K562 (cell line): Measurements from ENCODE around the gene GLMP. TPM values are rescaled to one million over a fixed set of nuclear protein-coding genes. Genes with fewer than 3 reads are reported as not detected.

Experiments
- CBX2 ChIP-seq: fragments of 200-600 bp; sonication (generic); IDR thresholded peaks from one replicate; pipeline ENCODE4 v1.6.1; 2012; ENCODE audit warnings: mild to moderate bottlenecking, low read length, inconsistent platforms; ENCODE audit not compliant: insufficient read depth, poor library complexity, severe bottlenecking
- CREM ChIP-seq: IDR thresholded peaks from 2 replicates; pipeline ENCODE4 v1.6.1; 2014; ENCODE audit warnings: antibody characterized with exemption, low read depth
- DDX20 ChIP-seq: fragments of 450-650 bp; IDR thresholded peaks from 2 replicates; pipeline ENCODE4 v1.6.1; 2016; ENCODE audit warnings: missing genetic modification characterization, low read depth, mild to moderate bottlenecking, missing compliant biosample characterization, moderate library complexity
- DNMT1 ChIP-seq: fragments of 450-650 bp; IDR thresholded peaks from 2 replicates; pipeline ENCODE4 v1.6.1; 2016; ENCODE audit warnings: antibody characterized with exemption, mild to moderate bottlenecking
- MYNN ChIP-seq, 2 experiments: sonication (generic); formaldehyde crosslinking in 1 of 2; IDR thresholded peaks; 2 replicates each; pipeline versions ENCODE4 v1.5.0 to v1.6.1; 2016 to 2020; ENCODE audit warnings: antibody characterized with exemption in 1 of 2, missing genetic modification reagents in 1 of 2
- PML ChIP-seq: IDR thresholded peaks from 2 replicates; pipeline ENCODE4 v1.6.1; 2012; ENCODE audit warnings: low read length, inconsistent platforms
- STAT5B ChIP-seq: fragments of 250-450 bp; sonication (Bioruptor Pico); IDR thresholded peaks from 2 replicates; pipeline ENCODE4 v1.8.0; 2021; ENCODE audit warnings: mild to moderate bottlenecking, inconsistent platforms
- ZNF354B ChIP-seq: fragments of 250-450 bp; sonication (Bioruptor Pico); IDR thresholded peaks from 2 replicates; pipeline ENCODE4 v1.4.0; 2020
- ZNF830 ChIP-seq: fragments of 250-450 bp; sonication (Bioruptor Pico); IDR thresholded peaks from 2 replicates; pipeline ENCODE4 v1.5.0; 2021; ENCODE audit warnings: mild to moderate bottlenecking
- polyA plus RNA-seq, 8 experiments: library from polyadenylated mRNA; depleted of rRNA in 4 of 8; stranded (reverse) in 5 of 8; unstranded in 3 of 8; fragments of >200 nt; fragmentation: Nextera tagmentation in 2 of 8; fragmentation: Illumina TruSeq in 1 of 8; extraction: Ambion mirVana in 2 of 8; extraction: Trizol in 1 of 8; gene quantifications; 2 replicates each; pipeline versions ENCODE4 v1.2.1 to v1.2.3, GENCODE V29; 2011 to 2014; ENCODE audit warnings: inconsistent platforms in 1 of 8, missing spikeins in 1 of 8
- total RNA-seq, 7 experiments: library from RNA; depleted of rRNA in 6 of 7; stranded (reverse); fragments of >200 nt in 6 of 7; fragmentation: Illumina TruSeq in 2 of 7; extraction: Trizol in 2 of 7; gene quantifications; 2 replicates each; pipeline versions ENCODE4 v1.2.1 to v1.2.3, GENCODE V29; 2011 to 2021; ENCODE audit warnings: low replicate concordance in 1 of 7
- TF ChIP-seq, protein P1 (sequence below): fragments of 450-650 bp; IDR thresholded peaks from 2 replicates; pipeline ENCODE4 v1.6.1; 2016; ENCODE audit warnings: mild to moderate bottlenecking, moderate library complexity
- TF ChIP-seq, protein P2 (sequence below): fragments of 200-800 bp; sonication (Bioruptor generic); IDR thresholded peaks from 2 replicates; pipeline ENCODE4 v1.6.1; 2016; ENCODE audit warnings: missing genetic modification characterization, missing compliant biosample characterization

GLMP gene
- total and polyA plus RNA-seq, 9 of the 15 experiments (the other 6 are each of a cell fraction or from before 2014, with no cell fraction given), result 8.3 to 28.2 (median 22.4) TPM

DNA sequence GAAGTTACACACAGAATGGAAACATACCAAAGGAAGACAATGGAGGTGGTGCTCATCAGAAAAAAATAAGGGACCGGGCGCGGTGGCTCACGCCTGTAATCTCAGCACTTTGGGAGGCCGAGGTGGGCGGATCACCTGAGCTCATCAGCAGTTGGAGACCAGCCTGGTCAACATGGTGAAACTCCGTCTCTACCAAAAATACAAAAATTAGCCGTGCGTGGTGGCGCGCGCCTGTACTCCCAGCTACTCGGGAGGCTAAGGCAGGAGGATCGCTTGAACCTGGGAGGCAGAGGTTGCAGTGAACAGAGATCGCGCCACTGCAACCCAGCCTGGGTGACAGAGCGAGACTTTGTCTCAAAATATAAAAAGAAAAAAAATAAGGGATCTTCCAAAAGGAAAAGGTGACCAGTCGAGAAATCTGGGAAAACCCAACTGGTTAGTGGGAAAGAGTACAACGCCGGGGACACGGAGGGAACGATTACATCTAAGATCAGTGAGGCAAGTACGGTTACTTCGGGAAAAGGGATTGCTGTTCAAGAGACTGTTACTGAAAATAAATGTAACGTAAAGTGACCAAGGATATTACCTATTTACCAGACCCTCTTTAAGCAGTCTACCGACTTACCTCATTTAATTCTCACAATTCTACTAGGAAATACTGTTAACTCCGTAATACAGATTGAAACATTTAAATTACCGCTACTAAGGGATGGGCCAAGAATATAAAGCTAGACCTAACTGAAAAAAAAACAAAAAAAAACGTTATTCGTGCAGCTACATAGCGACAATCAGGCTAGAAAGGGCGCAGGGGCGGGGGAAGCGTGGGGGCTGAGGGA, 41.8 kb upstream of the GLMP start (continued):
- TF ChIP-seq, protein P1, sequence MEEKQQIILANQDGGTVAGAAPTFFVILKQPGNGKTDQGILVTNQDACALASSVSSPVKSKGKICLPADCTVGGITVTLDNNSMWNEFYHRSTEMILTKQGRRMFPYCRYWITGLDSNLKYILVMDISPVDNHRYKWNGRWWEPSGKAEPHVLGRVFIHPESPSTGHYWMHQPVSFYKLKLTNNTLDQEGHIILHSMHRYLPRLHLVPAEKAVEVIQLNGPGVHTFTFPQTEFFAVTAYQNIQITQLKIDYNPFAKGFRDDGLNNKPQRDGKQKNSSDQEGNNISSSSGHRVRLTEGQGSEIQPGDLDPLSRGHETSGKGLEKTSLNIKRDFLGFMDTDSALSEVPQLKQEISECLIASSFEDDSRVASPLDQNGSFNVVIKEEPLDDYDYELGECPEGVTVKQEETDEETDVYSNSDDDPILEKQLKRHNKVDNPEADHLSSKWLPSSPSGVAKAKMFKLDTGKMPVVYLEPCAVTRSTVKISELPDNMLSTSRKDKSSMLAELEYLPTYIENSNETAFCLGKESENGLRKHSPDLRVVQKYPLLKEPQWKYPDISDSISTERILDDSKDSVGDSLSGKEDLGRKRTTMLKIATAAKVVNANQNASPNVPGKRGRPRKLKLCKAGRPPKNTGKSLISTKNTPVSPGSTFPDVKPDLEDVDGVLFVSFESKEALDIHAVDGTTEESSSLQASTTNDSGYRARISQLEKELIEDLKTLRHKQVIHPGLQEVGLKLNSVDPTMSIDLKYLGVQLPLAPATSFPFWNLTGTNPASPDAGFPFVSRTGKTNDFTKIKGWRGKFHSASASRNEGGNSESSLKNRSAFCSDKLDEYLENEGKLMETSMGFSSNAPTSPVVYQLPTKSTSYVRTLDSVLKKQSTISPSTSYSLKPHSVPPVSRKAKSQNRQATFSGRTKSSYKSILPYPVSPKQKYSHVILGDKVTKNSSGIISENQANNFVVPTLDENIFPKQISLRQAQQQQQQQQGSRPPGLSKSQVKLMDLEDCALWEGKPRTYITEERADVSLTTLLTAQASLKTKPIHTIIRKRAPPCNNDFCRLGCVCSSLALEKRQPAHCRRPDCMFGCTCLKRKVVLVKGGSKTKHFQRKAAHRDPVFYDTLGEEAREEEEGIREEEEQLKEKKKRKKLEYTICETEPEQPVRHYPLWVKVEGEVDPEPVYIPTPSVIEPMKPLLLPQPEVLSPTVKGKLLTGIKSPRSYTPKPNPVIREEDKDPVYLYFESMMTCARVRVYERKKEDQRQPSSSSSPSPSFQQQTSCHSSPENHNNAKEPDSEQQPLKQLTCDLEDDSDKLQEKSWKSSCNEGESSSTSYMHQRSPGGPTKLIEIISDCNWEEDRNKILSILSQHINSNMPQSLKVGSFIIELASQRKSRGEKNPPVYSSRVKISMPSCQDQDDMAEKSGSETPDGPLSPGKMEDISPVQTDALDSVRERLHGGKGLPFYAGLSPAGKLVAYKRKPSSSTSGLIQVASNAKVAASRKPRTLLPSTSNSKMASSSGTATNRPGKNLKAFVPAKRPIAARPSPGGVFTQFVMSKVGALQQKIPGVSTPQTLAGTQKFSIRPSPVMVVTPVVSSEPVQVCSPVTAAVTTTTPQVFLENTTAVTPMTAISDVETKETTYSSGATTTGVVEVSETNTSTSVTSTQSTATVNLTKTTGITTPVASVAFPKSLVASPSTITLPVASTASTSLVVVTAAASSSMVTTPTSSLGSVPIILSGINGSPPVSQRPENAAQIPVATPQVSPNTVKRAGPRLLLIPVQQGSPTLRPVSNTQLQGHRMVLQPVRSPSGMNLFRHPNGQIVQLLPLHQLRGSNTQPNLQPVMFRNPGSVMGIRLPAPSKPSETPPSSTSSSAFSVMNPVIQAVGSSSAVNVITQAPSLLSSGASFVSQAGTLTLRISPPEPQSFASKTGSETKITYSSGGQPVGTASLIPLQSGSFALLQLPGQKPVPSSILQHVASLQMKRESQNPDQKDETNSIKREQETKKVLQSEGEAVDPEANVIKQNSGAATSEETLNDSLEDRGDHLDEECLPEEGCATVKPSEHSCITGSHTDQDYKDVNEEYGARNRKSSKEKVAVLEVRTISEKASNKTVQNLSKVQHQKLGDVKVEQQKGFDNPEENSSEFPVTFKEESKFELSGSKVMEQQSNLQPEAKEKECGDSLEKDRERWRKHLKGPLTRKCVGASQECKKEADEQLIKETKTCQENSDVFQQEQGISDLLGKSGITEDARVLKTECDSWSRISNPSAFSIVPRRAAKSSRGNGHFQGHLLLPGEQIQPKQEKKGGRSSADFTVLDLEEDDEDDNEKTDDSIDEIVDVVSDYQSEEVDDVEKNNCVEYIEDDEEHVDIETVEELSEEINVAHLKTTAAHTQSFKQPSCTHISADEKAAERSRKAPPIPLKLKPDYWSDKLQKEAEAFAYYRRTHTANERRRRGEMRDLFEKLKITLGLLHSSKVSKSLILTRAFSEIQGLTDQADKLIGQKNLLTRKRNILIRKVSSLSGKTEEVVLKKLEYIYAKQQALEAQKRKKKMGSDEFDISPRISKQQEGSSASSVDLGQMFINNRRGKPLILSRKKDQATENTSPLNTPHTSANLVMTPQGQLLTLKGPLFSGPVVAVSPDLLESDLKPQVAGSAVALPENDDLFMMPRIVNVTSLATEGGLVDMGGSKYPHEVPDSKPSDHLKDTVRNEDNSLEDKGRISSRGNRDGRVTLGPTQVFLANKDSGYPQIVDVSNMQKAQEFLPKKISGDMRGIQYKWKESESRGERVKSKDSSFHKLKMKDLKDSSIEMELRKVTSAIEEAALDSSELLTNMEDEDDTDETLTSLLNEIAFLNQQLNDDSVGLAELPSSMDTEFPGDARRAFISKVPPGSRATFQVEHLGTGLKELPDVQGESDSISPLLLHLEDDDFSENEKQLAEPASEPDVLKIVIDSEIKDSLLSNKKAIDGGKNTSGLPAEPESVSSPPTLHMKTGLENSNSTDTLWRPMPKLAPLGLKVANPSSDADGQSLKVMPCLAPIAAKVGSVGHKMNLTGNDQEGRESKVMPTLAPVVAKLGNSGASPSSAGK, result no peak
- no peak for TF ChIP-seq CREM
- TF ChIP-seq, protein P2, sequence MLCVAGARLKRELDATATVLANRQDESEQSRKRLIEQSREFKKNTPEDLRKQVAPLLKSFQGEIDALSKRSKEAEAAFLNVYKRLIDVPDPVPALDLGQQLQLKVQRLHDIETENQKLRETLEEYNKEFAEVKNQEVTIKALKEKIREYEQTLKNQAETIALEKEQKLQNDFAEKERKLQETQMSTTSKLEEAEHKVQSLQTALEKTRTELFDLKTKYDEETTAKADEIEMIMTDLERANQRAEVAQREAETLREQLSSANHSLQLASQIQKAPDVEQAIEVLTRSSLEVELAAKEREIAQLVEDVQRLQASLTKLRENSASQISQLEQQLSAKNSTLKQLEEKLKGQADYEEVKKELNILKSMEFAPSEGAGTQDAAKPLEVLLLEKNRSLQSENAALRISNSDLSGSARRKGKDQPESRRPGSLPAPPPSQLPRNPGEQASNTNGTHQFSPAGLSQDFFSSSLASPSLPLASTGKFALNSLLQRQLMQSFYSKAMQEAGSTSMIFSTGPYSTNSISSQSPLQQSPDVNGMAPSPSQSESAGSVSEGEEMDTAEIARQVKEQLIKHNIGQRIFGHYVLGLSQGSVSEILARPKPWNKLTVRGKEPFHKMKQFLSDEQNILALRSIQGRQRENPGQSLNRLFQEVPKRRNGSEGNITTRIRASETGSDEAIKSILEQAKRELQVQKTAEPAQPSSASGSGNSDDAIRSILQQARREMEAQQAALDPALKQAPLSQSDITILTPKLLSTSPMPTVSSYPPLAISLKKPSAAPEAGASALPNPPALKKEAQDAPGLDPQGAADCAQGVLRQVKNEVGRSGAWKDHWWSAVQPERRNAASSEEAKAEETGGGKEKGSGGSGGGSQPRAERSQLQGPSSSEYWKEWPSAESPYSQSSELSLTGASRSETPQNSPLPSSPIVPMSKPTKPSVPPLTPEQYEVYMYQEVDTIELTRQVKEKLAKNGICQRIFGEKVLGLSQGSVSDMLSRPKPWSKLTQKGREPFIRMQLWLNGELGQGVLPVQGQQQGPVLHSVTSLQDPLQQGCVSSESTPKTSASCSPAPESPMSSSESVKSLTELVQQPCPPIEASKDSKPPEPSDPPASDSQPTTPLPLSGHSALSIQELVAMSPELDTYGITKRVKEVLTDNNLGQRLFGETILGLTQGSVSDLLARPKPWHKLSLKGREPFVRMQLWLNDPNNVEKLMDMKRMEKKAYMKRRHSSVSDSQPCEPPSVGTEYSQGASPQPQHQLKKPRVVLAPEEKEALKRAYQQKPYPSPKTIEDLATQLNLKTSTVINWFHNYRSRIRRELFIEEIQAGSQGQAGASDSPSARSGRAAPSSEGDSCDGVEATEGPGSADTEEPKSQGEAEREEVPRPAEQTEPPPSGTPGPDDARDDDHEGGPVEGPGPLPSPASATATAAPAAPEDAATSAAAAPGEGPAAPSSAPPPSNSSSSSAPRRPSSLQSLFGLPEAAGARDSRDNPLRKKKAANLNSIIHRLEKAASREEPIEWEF (CRISPR knock-in tag), result no peak
- TF ChIP-seq PML, result no peak
- TF ChIP-seq ZNF830 (CRISPR knock-in tag), result no peak
- TF ChIP-seq MYNN (IDR thresholded peaks at IDR 0.05), result no peak
- TF ChIP-seq MYNN (CRISPR knock-in tag; IDR thresholded peaks at IDR 0.05), result no peak
- no peak for TF ChIP-seq ZNF354B (CRISPR knock-in tag)
- TF ChIP-seq CBX2, result no peak
- no peak for TF ChIP-seq DDX20 (tag)
- TF ChIP-seq DNMT1, result no peak
- TF ChIP-seq STAT5B (CRISPR knock-in tag), result no peak
